Liver (tissue), 9 donors: ENCODE measurements around the gene TSPAN8. TPM values are rescaled to one million over a fixed set of nuclear protein-coding genes. Genes with fewer than 3 reads are reported as not detected.

Experiments
- DNase-seq: peaks from one replicate; pipeline ENCODE4 v3.0.0-alpha.2; 2017; ENCODE audit warnings: low spot score
- H3K27ac ChIP-seq, 2 donors: one replicate each; pipeline ENCODE4 v1.7.0; 2013; ENCODE audit warnings: inconsistent platforms in 2 of 2, low read length in 2 of 2, control low read depth in 1 of 2, low read depth in 1 of 2, mild to moderate bottlenecking in 1 of 2
- H3K27me3 ChIP-seq, 4 donors: one replicate each; pipeline versions ENCODE4 v1.6.1 to v1.7.0; 2013; ENCODE audit warnings: low read length in 3 of 4, inconsistent platforms in 1 of 4, mild to moderate bottlenecking in 1 of 4, moderate library complexity in 1 of 4; ENCODE audit not compliant: control insufficient read depth in 4 of 4, insufficient read depth in 4 of 4
- H3K36me3 ChIP-seq, 4 donors: one replicate each; pipeline versions ENCODE4 v1.6.1 to v1.7.0; 2013; ENCODE audit warnings: low read length in 3 of 4, mild to moderate bottlenecking in 3 of 4, low read depth in 1 of 4, moderate library complexity in 1 of 4; ENCODE audit not compliant: control insufficient read depth in 4 of 4, insufficient read depth in 3 of 4
- H3K4me1 ChIP-seq, 4 donors: one replicate each; pipeline versions ENCODE4 v1.6.1 to v1.7.0; 2013; ENCODE audit warnings: low read length in 3 of 4, mild to moderate bottlenecking in 3 of 4, moderate library complexity in 1 of 4; ENCODE audit not compliant: control insufficient read depth in 4 of 4, insufficient read depth in 4 of 4
- H3K4me3 ChIP-seq, 3 donors: one replicate each; pipeline versions ENCODE4 v1.6.1 to v1.7.0; 2013; ENCODE audit warnings: low read length in 3 of 3, control low read depth in 1 of 3, low read depth in 1 of 3, mild to moderate bottlenecking in 1 of 3
- H3K9ac ChIP-seq, 2 donors: one replicate each; pipeline ENCODE4 v1.7.0; 2013; ENCODE audit warnings: low read length in 2 of 2, mild to moderate bottlenecking in 2 of 2, moderate library complexity in 2 of 2, control low read depth in 1 of 2, low read depth in 1 of 2
- H3K9me3 ChIP-seq, 4 donors: one replicate each; pipeline versions ENCODE4 v1.6.1 to v1.7.0; 2013; ENCODE audit warnings: low read length in 3 of 4; ENCODE audit not compliant: control insufficient read depth in 4 of 4
- ATF3 ChIP-seq: IDR thresholded peaks from 2 replicates; pipeline ENCODE4 v1.6.1; 2016; ENCODE audit warnings: antibody characterized with exemption
- CTCF ChIP-seq: fragments of 150-350 bp; IDR thresholded peaks from 2 replicates; pipeline ENCODE4 v1.5.1; 2017; ENCODE audit warnings: improper control_type of control experiment, low read depth, low read length; ENCODE audit not compliant: missing input control
- EGR1 ChIP-seq, 2 donors: IDR thresholded peaks; 2 replicates each; pipeline ENCODE4 v1.6.1; 2016 to 2018; ENCODE audit warnings: antibody characterized with exemption in 2 of 2, low read depth in 2 of 2
- FOXA1 ChIP-seq: IDR thresholded peaks from 2 replicates; pipeline ENCODE4 v1.6.1; 2016; ENCODE audit warnings: antibody characterized with exemption
- FOXA2 ChIP-seq: IDR thresholded peaks from 2 replicates; pipeline ENCODE4 v1.6.1; 2016; ENCODE audit warnings: antibody characterized with exemption
- GABPA ChIP-seq, 2 donors: IDR thresholded peaks in 1 of 2; conservative IDR thresholded peaks in 1 of 2; 2 replicates each; pipeline ENCODE4 v1.6.1; 2016; ENCODE audit warnings: antibody characterized with exemption in 2 of 2, mild to moderate bottlenecking in 1 of 2, moderate library complexity in 1 of 2
- HNF4A ChIP-seq, 2 donors: conservative IDR thresholded peaks; 2 replicates each; pipeline ENCODE4 v1.6.1; 2016; ENCODE audit warnings: antibody characterized with exemption in 2 of 2, mild to moderate bottlenecking in 2 of 2
- HNF4G ChIP-seq: IDR thresholded peaks from 2 replicates; pipeline ENCODE4 v1.6.1; 2016; ENCODE audit warnings: antibody characterized with exemption
- JUND ChIP-seq, 2 donors: IDR thresholded peaks; 2 replicates each; pipeline ENCODE4 v1.6.1; 2016; ENCODE audit warnings: antibody characterized with exemption in 2 of 2
- MAX ChIP-seq: IDR thresholded peaks from 2 replicates; pipeline ENCODE4 v1.6.1; 2016; ENCODE audit warnings: antibody characterized with exemption
- NR2F2 ChIP-seq: IDR thresholded peaks from 2 replicates; pipeline ENCODE4 v1.6.1; 2016; ENCODE audit warnings: antibody characterized with exemption
- RAD21 ChIP-seq, 2 donors: IDR thresholded peaks; 2 replicates each; pipeline ENCODE4 v1.6.1; 2016; ENCODE audit warnings: antibody characterized with exemption in 2 of 2, mild to moderate bottlenecking in 2 of 2
- RXRA ChIP-seq, 2 donors: IDR thresholded peaks; 2 replicates each; pipeline ENCODE4 v1.6.1; 2017 to 2018; ENCODE audit warnings: antibody characterized with exemption in 2 of 2, mild to moderate bottlenecking in 1 of 2
- SP1 ChIP-seq: IDR thresholded peaks from 2 replicates; pipeline ENCODE4 v1.6.1; 2018; ENCODE audit warnings: antibody characterized with exemption, mild to moderate bottlenecking
- TAF1 ChIP-seq: conservative IDR thresholded peaks from 2 replicates; pipeline ENCODE4 v1.6.1; 2016; ENCODE audit warnings: antibody characterized with exemption, mild to moderate bottlenecking
- YY1 ChIP-seq: IDR thresholded peaks from 2 replicates; pipeline ENCODE4 v1.6.1; 2016; ENCODE audit warnings: antibody characterized with exemption, mild to moderate bottlenecking
- WGBS: extraction: QIAGEN DNeasy Blood & Tissue Kit; methylation state at CpG from one replicate; pipeline ENCODE4 v1.1.7; 2013; 5-methylcytosine and 5-hydroxymethylcytosine counted together
- polyA plus RNA-seq, 2 donors: library from polyadenylated mRNA; stranded (reverse) in 1 of 2; unstranded in 1 of 2; fragments of 200-250 nt in 1 of 2; fragments of >200 nt in 1 of 2; fragmentation: Nextera tagmentation in 1 of 2; extraction: Ambion mirVana in 1 of 2; gene quantifications; one replicate each; pipeline versions ENCODE4 v1.2.1 to v1.2.3, GENCODE V29; 2013 to 2015
- total RNA-seq, 2 donors: library from RNA; depleted of rRNA; stranded (reverse); fragments of >200 nt; gene quantifications; one replicate each; pipeline ENCODE4 v1.2.3, GENCODE V29; 2014
- TF ChIP-seq, protein P1 (sequence below): IDR thresholded peaks from 2 replicates; pipeline ENCODE4 v1.6.1; 2016; ENCODE audit warnings: antibody characterized with exemption
- TF ChIP-seq, protein P2 (sequence below): IDR thresholded peaks from 2 replicates; pipeline ENCODE4 v1.6.1; 2016; ENCODE audit warnings: antibody characterized with exemption, mild to moderate bottlenecking
- donor health status: healthy.
- donor health status: healthy.
- donor health status: healthy.
- donor health status: healthy.
- donor health status: healthy.

The TSPAN8 gene
- total and polyA plus RNA-seq, 4 donors, result 0.65 to 9.3 (median 5.2) TPM

- no peaks in the 10 kb centered on the region for H3K9me3 ChIP-seq
- no peak for TF ChIP-seq HNF4A (conservative IDR thresholded peaks at IDR 0.05)
- no peak for TF ChIP-seq GABPA (IDR thresholded peaks at IDR 0.05 in 1 of 2, conservative IDR thresholded peaks at IDR 0.05 in 1 of 2)
- TF ChIP-seq, protein P1, sequence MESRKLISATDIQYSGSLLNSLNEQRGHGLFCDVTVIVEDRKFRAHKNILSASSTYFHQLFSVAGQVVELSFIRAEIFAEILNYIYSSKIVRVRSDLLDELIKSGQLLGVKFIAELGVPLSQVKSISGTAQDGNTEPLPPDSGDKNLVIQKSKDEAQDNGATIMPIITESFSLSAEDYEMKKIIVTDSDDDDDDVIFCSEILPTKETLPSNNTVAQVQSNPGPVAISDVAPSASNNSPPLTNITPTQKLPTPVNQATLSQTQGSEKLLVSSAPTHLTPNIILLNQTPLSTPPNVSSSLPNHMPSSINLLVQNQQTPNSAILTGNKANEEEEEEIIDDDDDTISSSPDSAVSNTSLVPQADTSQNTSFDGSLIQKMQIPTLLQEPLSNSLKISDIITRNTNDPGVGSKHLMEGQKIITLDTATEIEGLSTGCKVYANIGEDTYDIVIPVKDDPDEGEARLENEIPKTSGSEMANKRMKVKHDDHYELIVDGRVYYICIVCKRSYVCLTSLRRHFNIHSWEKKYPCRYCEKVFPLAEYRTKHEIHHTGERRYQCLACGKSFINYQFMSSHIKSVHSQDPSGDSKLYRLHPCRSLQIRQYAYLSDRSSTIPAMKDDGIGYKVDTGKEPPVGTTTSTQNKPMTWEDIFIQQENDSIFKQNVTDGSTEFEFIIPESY, result no peak
- no peak for TF ChIP-seq ATF3
- no peak for TF ChIP-seq CTCF
- no peak for TF ChIP-seq RXRA (IDR thresholded peaks at IDR 0.05)
- TF ChIP-seq RAD21 (IDR thresholded peaks at IDR 0.05), result no peak
- TF ChIP-seq HNF4G, result no peak
- TF ChIP-seq, protein P2, sequence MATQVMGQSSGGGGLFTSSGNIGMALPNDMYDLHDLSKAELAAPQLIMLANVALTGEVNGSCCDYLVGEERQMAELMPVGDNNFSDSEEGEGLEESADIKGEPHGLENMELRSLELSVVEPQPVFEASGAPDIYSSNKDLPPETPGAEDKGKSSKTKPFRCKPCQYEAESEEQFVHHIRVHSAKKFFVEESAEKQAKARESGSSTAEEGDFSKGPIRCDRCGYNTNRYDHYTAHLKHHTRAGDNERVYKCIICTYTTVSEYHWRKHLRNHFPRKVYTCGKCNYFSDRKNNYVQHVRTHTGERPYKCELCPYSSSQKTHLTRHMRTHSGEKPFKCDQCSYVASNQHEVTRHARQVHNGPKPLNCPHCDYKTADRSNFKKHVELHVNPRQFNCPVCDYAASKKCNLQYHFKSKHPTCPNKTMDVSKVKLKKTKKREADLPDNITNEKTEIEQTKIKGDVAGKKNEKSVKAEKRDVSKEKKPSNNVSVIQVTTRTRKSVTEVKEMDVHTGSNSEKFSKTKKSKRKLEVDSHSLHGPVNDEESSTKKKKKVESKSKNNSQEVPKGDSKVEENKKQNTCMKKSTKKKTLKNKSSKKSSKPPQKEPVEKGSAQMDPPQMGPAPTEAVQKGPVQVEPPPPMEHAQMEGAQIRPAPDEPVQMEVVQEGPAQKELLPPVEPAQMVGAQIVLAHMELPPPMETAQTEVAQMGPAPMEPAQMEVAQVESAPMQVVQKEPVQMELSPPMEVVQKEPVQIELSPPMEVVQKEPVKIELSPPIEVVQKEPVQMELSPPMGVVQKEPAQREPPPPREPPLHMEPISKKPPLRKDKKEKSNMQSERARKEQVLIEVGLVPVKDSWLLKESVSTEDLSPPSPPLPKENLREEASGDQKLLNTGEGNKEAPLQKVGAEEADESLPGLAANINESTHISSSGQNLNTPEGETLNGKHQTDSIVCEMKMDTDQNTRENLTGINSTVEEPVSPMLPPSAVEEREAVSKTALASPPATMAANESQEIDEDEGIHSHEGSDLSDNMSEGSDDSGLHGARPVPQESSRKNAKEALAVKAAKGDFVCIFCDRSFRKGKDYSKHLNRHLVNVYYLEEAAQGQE, result no peak
- TF ChIP-seq YY1, result no peak
- no peak for TF ChIP-seq FOXA1
- no peak for TF ChIP-seq EGR1 (IDR thresholded peaks at IDR 0.05; ENCODE audit: low read depth in 2 of 2)
- no peak for TF ChIP-seq JUND (IDR thresholded peaks at IDR 0.05)
- TF ChIP-seq TAF1, result no peak
- TF ChIP-seq SP1, result no peak
- no peak for TF ChIP-seq MAX
- TF ChIP-seq NR2F2, result no peak
- TF ChIP-seq FOXA2, result no peak
- DNase-seq, result no peak
- H3K27ac ChIP-seq, result no peak overlapping the region
- no peaks in the 10 kb centered on the region for H3K27me3 ChIP-seq
- 93% methylated on average over 1 of the region's 1 CpG for WGBS
- H3K4me1 ChIP-seq, result peaks cover 0 to 4% (median 1%) of the 10 kb centered on the region in 4 donors
- H3K36me3 ChIP-seq, result no peaks in the 10 kb centered on the region
- H3K4me3 ChIP-seq, result no peak overlapping the region
- H3K9ac ChIP-seq, result no peak overlapping the region
Measured at GRCh38 chr12:71125949-71126348, 31.9 kb downstream of the TSPAN8 start.
